Urothelium cell line (cell line): Measurements from ENCODE around the gene GPR132.

Source experiments
- DNase-seq: peaks from one replicate; pipeline ENCODE4 v3.0.0; 2011; ENCODE audit warnings: low spot score, mixed read lengths
- FAIRE-seq: peaks from 2 replicates; lab custom pipeline; 2011; peaks lifted over from hg19 to GRCh38; lab: Jason Lieb, UNC

Gene GPR132

GRCh38 chr14:105005929-105006830 is 59.0 kb downstream of the GPR132 start:
- FAIRE-seq = no peak

GRCh38 chr14:105005329-105005928 is 59.8 kb downstream of the GPR132 start:
- FAIRE-seq (no peak), DNase-seq (no peak)

More at GRCh38 chr14:105005929-105006830, 59.0 kb downstream of the GPR132 start:
- no peak for DNase-seq
